ENCODE results near the gene ARRB1.

Gene ARRB1

DNA sequence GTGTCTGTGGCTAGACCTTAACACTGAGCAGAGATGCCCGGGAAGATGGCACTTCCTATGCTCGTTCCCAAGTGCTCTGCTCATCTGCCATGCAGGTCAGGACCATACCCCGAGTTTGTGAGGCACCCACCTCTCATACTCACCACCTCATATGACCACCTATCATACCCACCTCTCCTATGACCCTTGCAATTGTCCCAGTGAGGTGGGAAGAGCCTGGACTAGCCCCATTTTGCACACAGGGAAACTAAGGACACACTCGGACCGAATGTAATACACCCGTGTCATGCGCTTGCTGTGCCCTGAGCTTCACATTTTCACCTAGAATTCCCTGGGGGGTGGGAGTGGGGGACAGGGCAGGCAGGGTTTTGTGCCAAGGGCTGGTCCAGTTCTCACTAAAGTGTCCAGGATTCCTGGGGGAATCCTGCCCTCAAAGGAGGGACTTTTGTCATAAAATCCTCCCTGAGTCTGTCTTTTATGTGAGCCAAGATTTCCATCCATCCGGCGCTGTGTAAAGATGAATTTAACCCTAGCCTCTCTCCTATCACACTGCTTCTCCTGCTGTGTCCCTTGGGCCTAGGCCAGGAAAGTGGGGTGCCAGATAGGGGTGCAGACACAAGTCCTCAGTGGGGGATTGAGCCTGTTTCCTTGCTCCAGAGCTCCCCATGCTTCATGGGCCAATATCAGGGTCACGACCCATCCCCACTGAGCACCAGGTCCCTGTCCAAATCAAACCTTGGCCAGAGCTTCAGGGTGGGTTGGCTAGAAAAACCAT, 90.9 kb downstream of the ARRB1 start:
- Histone ChIP-seq H3K27me3 (replicated peaks; ENCODE audit: insufficient read depth, low read length) (no peaks in the 10 kb centered on the region), H3K4me1 (ENCODE audit: low read length) (peaks cover 8% of the 10 kb centered on the region; the same call in 1 of the 2 replicates), H3K27ac (ENCODE audit: low read length) (no peak overlapping the region), H2AFZ (ENCODE audit: low read length) (no peak overlapping the region), H3F3A (ENCODE audit: insufficient read depth, low read length) (no peaks in the 10 kb centered on the region), H3K9me3 (replicated peaks; ENCODE audit: insufficient read depth, low read length) (no peaks in the 10 kb centered on the region), H3K36me3 (replicated peaks; ENCODE audit: insufficient read depth, low read length) (no peaks in the 10 kb centered on the region), H3K4me3 (ENCODE audit: low read length) (no peak overlapping the region), H3K9me2 (replicated peaks; ENCODE audit: insufficient read depth, low read length) (no peaks in the 10 kb centered on the region), H4K20me1 (ENCODE audit: insufficient read depth, low read length) (no peaks in the 10 kb centered on the region), H3K79me2 (ENCODE audit: low read length) (no peaks in the 10 kb centered on the region), H3K9ac (ENCODE audit: low read length) (no peak overlapping the region), H3K4me2 (ENCODE audit: low read depth, low read length) (no peak overlapping the region)
- TF ChIP-seq EZH2 (optimal IDR thresholded peaks at IDR 0.05; ENCODE audit: low read depth, low read length) = no peak
- TF ChIP-seq, protein P1, sequence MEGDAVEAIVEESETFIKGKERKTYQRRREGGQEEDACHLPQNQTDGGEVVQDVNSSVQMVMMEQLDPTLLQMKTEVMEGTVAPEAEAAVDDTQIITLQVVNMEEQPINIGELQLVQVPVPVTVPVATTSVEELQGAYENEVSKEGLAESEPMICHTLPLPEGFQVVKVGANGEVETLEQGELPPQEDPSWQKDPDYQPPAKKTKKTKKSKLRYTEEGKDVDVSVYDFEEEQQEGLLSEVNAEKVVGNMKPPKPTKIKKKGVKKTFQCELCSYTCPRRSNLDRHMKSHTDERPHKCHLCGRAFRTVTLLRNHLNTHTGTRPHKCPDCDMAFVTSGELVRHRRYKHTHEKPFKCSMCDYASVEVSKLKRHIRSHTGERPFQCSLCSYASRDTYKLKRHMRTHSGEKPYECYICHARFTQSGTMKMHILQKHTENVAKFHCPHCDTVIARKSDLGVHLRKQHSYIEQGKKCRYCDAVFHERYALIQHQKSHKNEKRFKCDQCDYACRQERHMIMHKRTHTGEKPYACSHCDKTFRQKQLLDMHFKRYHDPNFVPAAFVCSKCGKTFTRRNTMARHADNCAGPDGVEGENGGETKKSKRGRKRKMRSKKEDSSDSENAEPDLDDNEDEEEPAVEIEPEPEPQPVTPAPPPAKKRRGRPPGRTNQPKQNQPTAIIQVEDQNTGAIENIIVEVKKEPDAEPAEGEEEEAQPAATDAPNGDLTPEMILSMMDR (IDR thresholded peaks at IDR 0.05; ENCODE audit: low read length) = no peak
- TF ChIP-seq EZH2phosphoT487 (IDR thresholded peaks at IDR 0.05; ENCODE audit: low read length) = no peak
- DNase-seq = no peak

DNA sequence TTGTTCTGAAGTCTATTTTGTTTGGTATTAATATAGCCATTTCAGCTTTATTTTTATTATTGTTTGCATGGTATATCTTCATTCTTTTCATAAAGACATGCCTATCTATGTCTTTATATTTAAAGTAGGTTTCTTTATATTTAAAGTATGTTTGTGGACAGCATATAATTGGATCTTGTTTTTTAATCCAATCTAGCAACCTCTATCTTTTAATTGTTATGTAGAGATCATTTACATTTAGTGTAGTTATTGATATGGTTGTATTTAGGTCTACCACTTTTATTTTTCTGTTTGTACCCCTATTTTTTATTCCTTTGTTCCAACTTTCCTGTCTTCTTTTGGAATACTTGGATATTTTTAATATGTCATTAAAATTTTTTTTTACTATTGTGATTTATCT, 97.1 kb downstream of the ARRB1 start:
- H4K20me1 ChIP-seq (ENCODE audit: insufficient read depth, low read length) = no peaks in the 10 kb centered on the region
- no peaks in the 10 kb centered on the region for H3K27me3 ChIP-seq (replicated peaks; ENCODE audit: insufficient read depth, low read length)
- no peaks in the 10 kb centered on the region for H3K9me3 ChIP-seq (replicated peaks; ENCODE audit: insufficient read depth, low read length)
- DNase-seq = no peak
- no peaks in the 10 kb centered on the region for H3K36me3 ChIP-seq (replicated peaks; ENCODE audit: insufficient read depth, low read length)
- H3K79me2 ChIP-seq (ENCODE audit: low read length) = no peaks in the 10 kb centered on the region
- H3K9ac ChIP-seq (ENCODE audit: low read length) = no peak overlapping the region
- TF ChIP-seq EZH2phosphoT487 (IDR thresholded peaks at IDR 0.05; ENCODE audit: low read length) (no peak), EZH2 (optimal IDR thresholded peaks at IDR 0.05; ENCODE audit: low read depth, low read length) (no peak)
- TF ChIP-seq, protein P1 (IDR thresholded peaks at IDR 0.05; ENCODE audit: low read length) = no peak
- no peaks in the 10 kb centered on the region for H3F3A ChIP-seq (ENCODE audit: insufficient read depth, low read length)
- H3K4me2 ChIP-seq (ENCODE audit: low read depth, low read length) = no peak overlapping the region
- no peak overlapping the region for H3K4me3 ChIP-seq (ENCODE audit: low read length)
- H3K27ac ChIP-seq (ENCODE audit: low read length) = no peak overlapping the region
- peaks cover 9% of the 10 kb centered on the region for H3K4me1 ChIP-seq (ENCODE audit: low read length)
- H3K9me2 ChIP-seq (replicated peaks; ENCODE audit: insufficient read depth, low read length) = no peaks in the 10 kb centered on the region
- H2AFZ ChIP-seq (ENCODE audit: low read length) = no peak overlapping the region

DNA sequence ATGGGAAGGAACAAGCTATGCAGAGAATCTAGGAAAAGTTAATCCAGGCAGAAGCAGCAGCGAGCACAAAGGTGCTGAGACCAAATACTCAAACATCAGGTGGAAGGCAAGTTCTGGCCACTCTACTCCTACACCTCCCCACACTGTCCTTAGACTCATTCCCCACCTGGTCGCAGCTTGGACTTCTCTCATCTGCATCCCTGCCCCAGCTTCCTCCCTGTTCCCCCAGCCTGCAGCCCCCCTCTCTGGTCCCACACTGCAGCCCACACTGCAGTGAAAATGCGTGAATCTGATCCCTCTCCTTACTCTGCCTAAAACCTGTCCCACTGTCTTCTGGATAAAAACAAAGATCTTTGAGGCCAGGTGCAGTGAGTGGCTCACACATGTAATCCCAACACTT, 101.8 kb downstream of the ARRB1 start:
- Histone ChIP-seq H3K4me2 (ENCODE audit: low read depth, low read length) (no peak overlapping the region), H3K9ac (ENCODE audit: low read length) (no peak overlapping the region), H3K4me3 (ENCODE audit: low read length) (no peak overlapping the region), H4K20me1 (ENCODE audit: insufficient read depth, low read length) (no peaks in the 10 kb centered on the region), H2AFZ (ENCODE audit: low read length) (no peak overlapping the region), H3F3A (ENCODE audit: insufficient read depth, low read length) (no peaks in the 10 kb centered on the region), H3K27ac (ENCODE audit: low read length) (no peak overlapping the region), H3K9me2 (replicated peaks; ENCODE audit: insufficient read depth, low read length) (no peaks in the 10 kb centered on the region), H3K4me1 (ENCODE audit: low read length) (peaks cover 9% of the 10 kb centered on the region), H3K9me3 (replicated peaks; ENCODE audit: insufficient read depth, low read length) (no peaks in the 10 kb centered on the region), H3K27me3 (replicated peaks; ENCODE audit: insufficient read depth, low read length) (peaks cover 9% of the 10 kb centered on the region; the same call in 1 of the 2 replicates), H3K79me2 (ENCODE audit: low read length) (no peaks in the 10 kb centered on the region), H3K36me3 (replicated peaks; ENCODE audit: insufficient read depth, low read length) (no peaks in the 10 kb centered on the region)
- no peak for DNase-seq
- TF ChIP-seq EZH2 (optimal IDR thresholded peaks at IDR 0.05; ENCODE audit: low read depth, low read length) = no peak
- TF ChIP-seq EZH2phosphoT487 (IDR thresholded peaks at IDR 0.05; ENCODE audit: low read length) = no peak
- TF ChIP-seq, protein P1 (IDR thresholded peaks at IDR 0.05; ENCODE audit: low read length) = no peak
